SK-N-SH treated with all-trans-retinoic acid at 6 μM for 48 hours (cell line): ENCODE data around the gene TBC1D2.

Source experiments
- ARNTL ChIP-seq: fragments of 450-650 bp; formaldehyde crosslinking; IDR thresholded peaks from 2 replicates; pipeline ENCODE4 v1.5.0; 2020; ENCODE audit warnings: low read depth, mild to moderate bottlenecking, moderate library complexity, borderline replicate concordance
- CSDC2 ChIP-seq: fragments of 250-450 bp; sonication (Bioruptor Pico); IDR thresholded peaks from 2 replicates; pipeline ENCODE4 v1.5.0; 2020; ENCODE audit warnings: mild to moderate bottlenecking, moderate library complexity
- GLIS3 ChIP-seq: fragments of 250-450 bp; sonication (Bioruptor Pico); IDR thresholded peaks from 2 replicates; pipeline ENCODE4 v1.5.0; 2020; ENCODE audit warnings: mild to moderate bottlenecking, moderate library complexity
- OSR1 ChIP-seq: fragments of 250-450 bp; sonication (Bioruptor Pico); IDR thresholded peaks from 2 replicates; pipeline ENCODE4 v1.8.0; 2022; ENCODE audit warnings: moderate library complexity, mild to moderate bottlenecking, inconsistent platforms
- PPARA ChIP-seq: fragments of 250-450 bp; sonication (Bioruptor Pico); IDR thresholded peaks from 2 replicates; pipeline ENCODE4 v1.5.0; 2020; ENCODE audit warnings: mild to moderate bottlenecking, borderline replicate concordance
- RARB ChIP-seq: fragments of 250-450 bp; sonication (Bioruptor Pico); IDR thresholded peaks from 2 replicates; pipeline ENCODE4 v1.8.0; 2021; ENCODE audit warnings: mild to moderate bottlenecking, moderate library complexity
- TOX ChIP-seq: fragments of 250-450 bp; sonication (Bioruptor Pico); IDR thresholded peaks from 2 replicates; pipeline ENCODE4 v1.8.0; 2021; ENCODE audit warnings: mild to moderate bottlenecking, moderate library complexity, borderline replicate concordance
- ZFP3 ChIP-seq: fragments of 250-450 bp; sonication (Bioruptor Pico); IDR thresholded peaks from 2 replicates; pipeline ENCODE4 v1.5.0; 2020; ENCODE audit warnings: mild to moderate bottlenecking, moderate library complexity
- ZFP30 ChIP-seq: fragments of 450-650 bp; formaldehyde crosslinking; IDR thresholded peaks from 2 replicates; pipeline ENCODE4 v1.5.0; 2022; ENCODE audit warnings: mild to moderate bottlenecking, moderate library complexity
- ZNF565 ChIP-seq: fragments of 450-650 bp; formaldehyde crosslinking; conservative IDR thresholded peaks from 2 replicates; pipeline ENCODE4 v1.5.0; 2020; ENCODE audit warnings: low read depth, mild to moderate bottlenecking, moderate library complexity
- TF ChIP-seq, protein P1 (sequence below): fragments of 250-450 bp; sonication (Bioruptor Pico); IDR thresholded peaks from 2 replicates; pipeline ENCODE4 v1.5.1; 2020; ENCODE audit warnings: low read depth, mild to moderate bottlenecking, moderate library complexity
- TF ChIP-seq, protein P2 (sequence below): fragments of 250-450 bp; sonication (Bioruptor Pico); IDR thresholded peaks from 2 replicates; pipeline ENCODE4 v1.8.0; 2020; ENCODE audit warnings: mild to moderate bottlenecking, moderate library complexity, borderline replicate concordance
- TF ChIP-seq, protein P3 (sequence below): fragments of 250-450 bp; sonication (Bioruptor Pico); IDR thresholded peaks from 2 replicates; pipeline ENCODE4 v1.8.0; 2021; ENCODE audit warnings: low read depth, mild to moderate bottlenecking, moderate library complexity, borderline replicate concordance

DNA sequence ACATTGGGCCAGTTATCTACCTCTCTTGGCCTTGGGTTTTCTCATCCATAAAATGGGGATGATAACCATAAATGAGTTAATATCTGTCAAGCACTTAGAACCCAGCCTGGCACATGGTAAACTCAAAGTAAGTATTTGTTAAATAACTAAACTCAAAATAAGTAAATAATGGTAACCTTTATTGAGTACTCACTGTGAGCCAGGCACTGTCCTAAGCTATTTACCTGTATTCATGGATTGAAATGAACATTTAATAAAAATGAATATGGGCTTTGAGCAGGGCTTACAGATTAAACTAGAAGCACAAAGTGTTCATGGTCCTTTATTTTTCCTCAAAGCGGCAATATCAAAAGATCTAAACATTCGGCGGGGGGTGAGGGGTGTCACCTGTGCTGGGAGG is 79.7 kb downstream of the TBC1D2 start:
- TF ChIP-seq ZFP30 (CRISPR knock-in tag) (no peak), ARNTL (CRISPR knock-in tag) (no peak), RARB (no peak), OSR1 (CRISPR knock-in tag) (no peak), TOX (CRISPR knock-in tag) (no peak), ZNF565 (CRISPR knock-in tag) (no peak), ZFP3 (CRISPR knock-in tag) (no peak), GLIS3 (CRISPR knock-in tag) (no peak), CSDC2 (CRISPR knock-in tag) (no peak), PPARA (CRISPR knock-in tag) (no peak)
- TF ChIP-seq, protein P1, sequence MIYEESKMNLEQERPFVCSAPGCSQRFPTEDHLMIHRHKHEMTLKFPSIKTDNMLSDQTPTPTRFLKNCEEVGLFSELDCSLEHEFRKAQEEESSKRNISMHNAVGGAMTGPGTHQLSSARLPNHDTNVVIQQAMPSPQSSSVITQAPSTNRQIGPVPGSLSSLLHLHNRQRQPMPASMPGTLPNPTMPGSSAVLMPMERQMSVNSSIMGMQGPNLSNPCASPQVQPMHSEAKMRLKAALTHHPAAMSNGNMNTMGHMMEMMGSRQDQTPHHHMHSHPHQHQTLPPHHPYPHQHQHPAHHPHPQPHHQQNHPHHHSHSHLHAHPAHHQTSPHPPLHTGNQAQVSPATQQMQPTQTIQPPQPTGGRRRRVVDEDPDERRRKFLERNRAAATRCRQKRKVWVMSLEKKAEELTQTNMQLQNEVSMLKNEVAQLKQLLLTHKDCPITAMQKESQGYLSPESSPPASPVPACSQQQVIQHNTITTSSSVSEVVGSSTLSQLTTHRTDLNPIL (CRISPR knock-in tag), result no peak
- TF ChIP-seq, protein P2, sequence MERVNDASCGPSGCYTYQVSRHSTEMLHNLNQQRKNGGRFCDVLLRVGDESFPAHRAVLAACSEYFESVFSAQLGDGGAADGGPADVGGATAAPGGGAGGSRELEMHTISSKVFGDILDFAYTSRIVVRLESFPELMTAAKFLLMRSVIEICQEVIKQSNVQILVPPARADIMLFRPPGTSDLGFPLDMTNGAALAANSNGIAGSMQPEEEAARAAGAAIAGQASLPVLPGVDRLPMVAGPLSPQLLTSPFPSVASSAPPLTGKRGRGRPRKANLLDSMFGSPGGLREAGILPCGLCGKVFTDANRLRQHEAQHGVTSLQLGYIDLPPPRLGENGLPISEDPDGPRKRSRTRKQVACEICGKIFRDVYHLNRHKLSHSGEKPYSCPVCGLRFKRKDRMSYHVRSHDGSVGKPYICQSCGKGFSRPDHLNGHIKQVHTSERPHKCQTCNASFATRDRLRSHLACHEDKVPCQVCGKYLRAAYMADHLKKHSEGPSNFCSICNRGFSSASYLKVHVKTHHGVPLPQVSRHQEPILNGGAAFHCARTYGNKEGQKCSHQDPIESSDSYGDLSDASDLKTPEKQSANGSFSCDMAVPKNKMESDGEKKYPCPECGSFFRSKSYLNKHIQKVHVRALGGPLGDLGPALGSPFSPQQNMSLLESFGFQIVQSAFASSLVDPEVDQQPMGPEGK (CRISPR knock-in tag), result no peak
- TF ChIP-seq, protein P3, sequence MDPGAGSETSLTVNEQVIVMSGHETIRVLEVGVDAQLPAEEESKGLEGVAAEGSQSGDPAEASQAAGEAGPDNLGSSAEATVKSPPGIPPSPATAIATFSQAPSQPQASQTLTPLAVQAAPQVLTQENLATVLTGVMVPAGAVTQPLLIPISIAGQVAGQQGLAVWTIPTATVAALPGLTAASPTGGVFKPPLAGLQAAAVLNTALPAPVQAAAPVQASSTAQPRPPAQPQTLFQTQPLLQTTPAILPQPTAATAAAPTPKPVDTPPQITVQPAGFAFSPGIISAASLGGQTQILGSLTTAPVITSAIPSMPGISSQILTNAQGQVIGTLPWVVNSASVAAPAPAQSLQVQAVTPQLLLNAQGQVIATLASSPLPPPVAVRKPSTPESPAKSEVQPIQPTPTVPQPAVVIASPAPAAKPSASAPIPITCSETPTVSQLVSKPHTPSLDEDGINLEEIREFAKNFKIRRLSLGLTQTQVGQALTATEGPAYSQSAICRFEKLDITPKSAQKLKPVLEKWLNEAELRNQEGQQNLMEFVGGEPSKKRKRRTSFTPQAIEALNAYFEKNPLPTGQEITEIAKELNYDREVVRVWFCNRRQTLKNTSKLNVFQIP (CRISPR knock-in tag), result no peak
